ENCODE data around the gene DXO.
A peak's percentile ranks its signal among the peaks of the same experiment; 100 is the strongest.

The DXO gene

DNA sequence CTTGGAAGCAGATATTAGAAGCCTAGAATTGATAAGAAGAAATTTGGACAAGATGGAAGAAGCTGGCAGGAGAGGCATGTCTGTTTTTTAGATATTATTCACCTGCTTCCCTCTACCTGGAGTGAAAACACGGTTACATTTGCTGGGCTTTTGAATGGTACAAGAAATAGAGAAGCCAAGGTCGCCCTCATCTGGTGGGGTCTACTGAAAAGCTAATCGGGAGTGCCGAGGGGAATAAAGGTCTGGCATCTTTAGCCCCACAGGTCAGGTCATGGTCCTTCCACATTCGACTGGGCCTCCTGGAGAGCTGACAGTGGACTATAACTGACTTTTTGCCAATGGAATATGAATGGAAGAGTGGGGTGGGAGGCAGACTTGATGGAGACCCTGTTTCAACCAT lies 49.0 kb downstream of the DXO start:
- DNase-seq, result no peak

DNA sequence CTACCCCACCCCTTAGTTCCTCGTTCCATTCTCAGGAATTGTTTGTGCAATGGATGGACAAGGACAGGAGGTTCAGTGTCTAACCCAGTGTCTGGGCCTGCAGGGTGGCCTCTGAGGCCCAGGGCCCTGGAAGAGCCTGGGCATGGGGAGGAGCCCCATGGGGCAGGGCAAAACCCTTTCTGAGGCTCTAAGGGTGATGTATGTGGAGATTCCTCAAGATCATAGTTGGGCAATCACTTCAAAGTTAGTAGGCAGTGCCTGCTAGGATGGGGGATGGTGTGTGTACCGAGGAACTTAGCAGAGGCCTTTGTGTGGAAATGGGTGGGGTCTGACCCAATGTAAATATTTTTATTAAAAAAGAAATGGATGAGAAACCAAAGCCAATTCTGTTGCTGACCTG lies 51.1 kb downstream of the DXO start:
- peak; percentile 89 to 91 for DNase-seq

Measured in inflammatory macrophage treated with lipopolysaccharide for 1 hour (primary cell).